C4-2B (cell line): ENCODE results near the gene STK38.
A peak's percentile ranks its signal among the peaks of the same experiment; 100 is the strongest.

Experiments used
- H3K27ac ChIP-seq: fragments of 450-650 bp; 2 replicates; pipeline ENCODE4 v1.5.1; 2017
- ZFX ChIP-seq: fragments of 450-650 bp; IDR thresholded peaks from 2 replicates; pipeline ENCODE4 v1.6.1; 2017
- TF ChIP-seq, protein P1 (sequence below): fragments of 450-650 bp; conservative IDR thresholded peaks from 2 replicates; pipeline ENCODE4 v1.5.1; 2017; ENCODE audit warnings: mild to moderate bottlenecking

The STK38 gene

DNA sequence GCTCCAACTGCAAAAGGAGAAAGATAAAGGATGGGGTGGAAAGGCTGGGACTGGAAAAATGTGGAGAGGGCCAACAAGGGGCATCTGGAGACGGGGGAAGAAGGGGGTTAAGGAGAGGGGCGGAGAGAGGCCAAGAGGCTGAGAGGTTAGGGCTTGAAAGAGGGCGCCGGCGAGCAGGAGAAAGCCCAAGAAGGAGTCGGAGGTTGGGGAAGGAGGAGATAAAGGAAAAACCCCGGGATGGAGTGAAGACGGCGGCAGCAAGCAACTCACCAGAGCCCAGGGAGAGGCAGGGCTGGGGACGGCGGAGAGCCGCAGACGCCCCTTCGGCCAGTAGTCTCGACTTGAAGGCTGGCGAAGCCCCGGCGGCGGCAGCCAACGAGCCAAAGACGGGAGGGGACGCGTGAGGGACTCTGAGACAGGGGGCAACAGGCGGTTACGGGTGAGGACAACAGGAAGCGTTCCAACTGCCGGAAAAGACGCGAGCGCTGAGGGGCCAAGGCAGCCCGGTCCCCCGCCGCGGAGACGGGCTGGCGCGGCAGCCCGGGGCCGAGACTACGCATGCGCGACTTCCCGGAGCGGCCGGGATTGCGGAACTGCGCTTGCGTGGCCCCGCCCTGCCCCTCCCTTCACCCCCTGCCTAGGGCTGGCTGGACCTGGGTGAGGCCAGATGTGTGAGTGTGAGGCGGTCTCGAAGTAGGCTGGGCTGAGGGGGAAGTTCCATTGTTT lies at the start of gene STK38:
Gene STK38, minus strand, starts transcription at position 560 of the 726 bp plus-strand sequence. CDS start 7,277 bp downstream, outside the sequence.
- TF ChIP-seq, protein P1, sequence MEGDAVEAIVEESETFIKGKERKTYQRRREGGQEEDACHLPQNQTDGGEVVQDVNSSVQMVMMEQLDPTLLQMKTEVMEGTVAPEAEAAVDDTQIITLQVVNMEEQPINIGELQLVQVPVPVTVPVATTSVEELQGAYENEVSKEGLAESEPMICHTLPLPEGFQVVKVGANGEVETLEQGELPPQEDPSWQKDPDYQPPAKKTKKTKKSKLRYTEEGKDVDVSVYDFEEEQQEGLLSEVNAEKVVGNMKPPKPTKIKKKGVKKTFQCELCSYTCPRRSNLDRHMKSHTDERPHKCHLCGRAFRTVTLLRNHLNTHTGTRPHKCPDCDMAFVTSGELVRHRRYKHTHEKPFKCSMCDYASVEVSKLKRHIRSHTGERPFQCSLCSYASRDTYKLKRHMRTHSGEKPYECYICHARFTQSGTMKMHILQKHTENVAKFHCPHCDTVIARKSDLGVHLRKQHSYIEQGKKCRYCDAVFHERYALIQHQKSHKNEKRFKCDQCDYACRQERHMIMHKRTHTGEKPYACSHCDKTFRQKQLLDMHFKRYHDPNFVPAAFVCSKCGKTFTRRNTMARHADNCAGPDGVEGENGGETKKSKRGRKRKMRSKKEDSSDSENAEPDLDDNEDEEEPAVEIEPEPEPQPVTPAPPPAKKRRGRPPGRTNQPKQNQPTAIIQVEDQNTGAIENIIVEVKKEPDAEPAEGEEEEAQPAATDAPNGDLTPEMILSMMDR = peak; percentile 41
- TF ChIP-seq ZFX = no peak
- H3K27ac ChIP-seq = peak within 1 kb of the TSS; percentile 76

DNA sequence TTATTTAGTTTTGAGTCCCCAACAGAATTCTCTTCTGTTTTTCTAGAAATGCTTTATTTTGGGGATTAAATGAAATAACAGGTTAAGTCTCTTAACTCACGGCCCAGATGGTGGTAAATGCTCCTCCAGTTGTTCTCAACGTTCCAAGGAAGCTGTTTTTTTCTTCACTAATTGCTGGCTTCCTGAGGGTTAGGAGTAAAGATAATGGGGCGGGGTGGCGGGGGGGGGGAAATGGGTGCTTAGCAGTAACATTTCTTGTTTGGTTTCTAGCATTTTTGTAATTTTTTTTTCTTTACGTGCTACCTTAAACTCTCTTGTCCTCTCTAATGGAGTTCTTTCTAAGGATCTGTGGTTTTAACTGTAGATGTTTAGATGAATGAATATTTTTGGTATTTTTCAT lies 49.1 kb upstream of the STK38 start:
- TF ChIP-seq ZFX = no peak
- TF ChIP-seq, protein P1 = no peak
- H3K27ac ChIP-seq = peak overlapping the region; percentile 59

DNA sequence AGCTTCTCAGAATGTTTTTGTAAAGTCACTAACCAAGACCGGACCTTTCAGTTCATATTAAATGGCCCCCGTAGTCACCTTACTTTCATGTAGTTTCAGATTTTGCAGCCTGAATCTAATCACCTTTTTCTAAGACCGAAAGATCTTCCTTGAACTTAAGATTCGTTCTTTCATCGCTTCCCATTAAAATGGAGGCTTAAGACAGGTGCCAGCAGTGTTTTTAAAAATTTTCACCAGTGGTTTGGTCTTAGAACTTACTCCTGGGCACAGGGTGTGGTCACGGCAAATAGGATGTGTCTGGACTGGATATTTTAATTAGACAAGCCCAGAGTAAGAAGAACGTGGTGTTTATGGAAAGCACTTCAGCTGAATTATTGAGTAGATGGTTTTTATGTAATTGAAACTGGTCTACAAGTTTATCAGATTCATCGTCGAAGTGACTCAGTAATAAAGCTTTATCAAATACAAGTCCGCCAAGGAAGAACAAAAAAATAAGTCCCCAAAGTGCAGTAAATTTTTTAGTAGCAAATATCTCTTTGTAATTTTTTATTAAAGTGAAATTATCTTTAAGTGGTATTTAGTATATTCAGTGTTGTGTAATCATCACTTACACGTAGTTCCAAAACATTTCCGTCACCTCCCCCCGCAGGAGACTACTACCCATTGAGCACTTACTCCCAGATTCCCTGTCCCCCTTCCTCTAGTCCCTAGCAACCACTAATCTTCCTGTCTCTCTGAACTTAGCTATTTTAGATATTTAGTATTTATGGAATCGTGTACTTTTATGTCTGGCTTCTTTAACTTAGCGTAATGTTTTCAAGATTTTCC lies 47.8 kb upstream of the STK38 start:
- TF ChIP-seq, protein P1 = no peak
- no peak for TF ChIP-seq ZFX
- H3K27ac ChIP-seq = peak overlapping the region; percentile 87

DNA sequence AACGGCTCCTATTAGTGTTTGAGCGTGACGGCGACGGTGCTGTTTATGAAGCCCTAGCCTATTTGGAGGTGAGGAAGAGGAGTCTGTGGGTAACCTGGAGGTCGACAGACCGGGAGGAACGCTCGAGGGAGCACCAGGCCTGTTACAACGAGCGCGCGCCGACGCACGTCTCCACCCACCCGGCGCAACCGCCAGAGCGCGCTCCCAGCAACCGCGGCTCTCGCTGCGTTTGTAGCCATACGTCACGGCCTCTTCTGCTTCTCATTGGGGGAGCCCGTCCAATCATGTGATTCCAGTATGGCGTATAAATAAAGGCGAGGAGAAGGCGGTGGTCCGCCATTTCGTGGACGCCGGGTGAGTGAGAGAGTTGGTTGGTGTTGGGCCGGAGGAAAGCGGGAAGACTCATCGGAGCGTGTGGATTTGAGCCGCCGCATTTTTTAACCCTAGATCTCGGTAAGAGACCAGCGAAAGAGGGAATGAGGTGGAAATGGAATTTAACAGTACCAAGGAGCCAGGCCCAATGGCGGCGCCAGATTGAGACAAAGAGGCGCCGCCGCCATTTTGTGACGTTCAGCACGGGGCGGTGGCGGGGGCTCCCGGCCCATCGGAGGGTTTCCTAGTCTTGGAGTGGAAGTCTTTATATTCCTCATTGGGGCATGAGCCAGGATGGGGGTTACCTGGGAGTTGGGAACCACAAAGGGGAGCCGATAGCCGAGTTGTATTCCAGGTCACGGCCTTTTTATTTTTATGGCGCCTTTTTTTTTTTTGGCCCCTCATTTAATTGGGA lies 46.9 kb upstream of the STK38 start, which contains the start of gene SRSF3:
Gene SRSF3, plus strand, starts transcription at position 334 of the 787 bp plus-strand sequence. CDS start 2,401 bp downstream, outside the sequence.
- H3K27ac ChIP-seq = peak within 1 kb of the TSS; percentile 87
- peak; percentile 48; the same call in 1 of the 2 replicates for TF ChIP-seq ZFX
- TF ChIP-seq, protein P1 = no peak

DNA sequence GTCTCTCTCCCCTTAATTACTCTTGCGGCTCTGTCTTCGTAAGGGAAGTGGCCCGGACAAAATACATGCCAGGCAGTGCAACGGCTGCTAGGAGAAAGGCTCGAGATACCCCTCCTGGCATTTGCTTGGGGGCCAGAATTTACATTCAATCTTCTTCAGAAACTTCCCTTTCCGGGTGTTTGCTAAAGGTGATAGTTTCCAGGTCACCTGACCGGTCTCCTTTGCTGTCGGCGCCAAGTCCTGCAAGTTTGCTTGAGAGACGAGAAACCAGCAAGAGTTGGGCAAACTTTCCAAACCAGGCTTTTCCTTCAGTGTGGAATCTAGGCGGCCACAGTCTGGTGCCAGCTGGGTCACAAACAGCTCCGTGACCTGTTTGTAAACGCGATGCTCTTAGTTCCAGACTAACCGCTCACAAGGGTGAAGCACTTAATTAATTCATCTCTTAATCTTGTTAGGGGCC lies 46.3 kb upstream of the STK38 start:
- TF ChIP-seq, protein P1 = no peak
- TF ChIP-seq ZFX = no peak
- H3K27ac ChIP-seq = peak overlapping the region; percentile 87

DNA sequence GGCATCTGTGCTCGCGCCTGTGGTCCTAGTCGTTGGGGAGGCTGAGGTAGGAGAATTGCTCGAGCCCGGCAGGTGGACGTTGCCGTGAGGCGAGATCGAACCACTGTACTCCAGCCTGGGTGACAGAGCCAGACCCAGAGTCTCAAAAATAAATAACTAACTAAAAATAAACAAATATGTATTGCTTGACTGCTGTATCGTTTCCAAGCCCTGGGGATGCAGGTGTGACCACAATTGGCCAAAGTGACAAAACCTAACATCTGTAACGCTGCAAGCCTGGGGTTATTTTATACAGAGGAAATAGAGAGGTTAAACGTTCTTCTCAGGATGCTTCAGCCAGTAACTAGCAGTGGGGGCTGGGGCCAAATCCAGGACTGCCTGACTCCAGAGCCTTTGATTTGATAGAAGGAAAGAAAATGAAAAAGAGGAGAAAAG lies 45.0 kb upstream of the STK38 start:
- no peak overlapping the region; the same call in 1 of the 2 replicates for H3K27ac ChIP-seq
- TF ChIP-seq ZFX = no peak
- TF ChIP-seq, protein P1 = no peak
